Stimulated activated naive CD8-positive, alpha-beta T cell treated with anti-CD3 and anti-CD28 coated beads, Interleukin-15, Interleukin-2, amounts not matched to agents 100 ng/mL and 50 ng/mL, for 24 hours (primary cell): ENCODE data around the gene HSD3B7.
"Not testable (repeated sequence)": the region's sequence is repeated elsewhere in the genome, so short reads cannot be mapped to it uniquely, and the experiment has no call there.

Source experiments
- H3K27ac Mint-ChIP-seq: one replicate; pipeline ENCODE4 v1.8.0; 2021; ENCODE audit warnings: mild to moderate bottlenecking, mixed read lengths
- H3K27me3 Mint-ChIP-seq: one replicate; pipeline ENCODE4 v1.8.0; 2021; ENCODE audit warnings: mixed read lengths
- H3K36me3 Mint-ChIP-seq: one replicate; pipeline ENCODE4 v1.8.0; 2021; ENCODE audit warnings: low read depth, mixed read lengths
- H3K4me1 Mint-ChIP-seq: one replicate; pipeline ENCODE4 v1.8.0; 2021; ENCODE audit warnings: low read depth, mixed read lengths
- H3K4me3 Mint-ChIP-seq: one replicate; pipeline ENCODE4 v1.8.0; 2021; ENCODE audit warnings: mild to moderate bottlenecking, mixed read lengths
- H3K9me3 Mint-ChIP-seq: one replicate; pipeline ENCODE4 v1.8.0; 2021; ENCODE audit warnings: mixed read lengths

Gene HSD3B7

DNA sequence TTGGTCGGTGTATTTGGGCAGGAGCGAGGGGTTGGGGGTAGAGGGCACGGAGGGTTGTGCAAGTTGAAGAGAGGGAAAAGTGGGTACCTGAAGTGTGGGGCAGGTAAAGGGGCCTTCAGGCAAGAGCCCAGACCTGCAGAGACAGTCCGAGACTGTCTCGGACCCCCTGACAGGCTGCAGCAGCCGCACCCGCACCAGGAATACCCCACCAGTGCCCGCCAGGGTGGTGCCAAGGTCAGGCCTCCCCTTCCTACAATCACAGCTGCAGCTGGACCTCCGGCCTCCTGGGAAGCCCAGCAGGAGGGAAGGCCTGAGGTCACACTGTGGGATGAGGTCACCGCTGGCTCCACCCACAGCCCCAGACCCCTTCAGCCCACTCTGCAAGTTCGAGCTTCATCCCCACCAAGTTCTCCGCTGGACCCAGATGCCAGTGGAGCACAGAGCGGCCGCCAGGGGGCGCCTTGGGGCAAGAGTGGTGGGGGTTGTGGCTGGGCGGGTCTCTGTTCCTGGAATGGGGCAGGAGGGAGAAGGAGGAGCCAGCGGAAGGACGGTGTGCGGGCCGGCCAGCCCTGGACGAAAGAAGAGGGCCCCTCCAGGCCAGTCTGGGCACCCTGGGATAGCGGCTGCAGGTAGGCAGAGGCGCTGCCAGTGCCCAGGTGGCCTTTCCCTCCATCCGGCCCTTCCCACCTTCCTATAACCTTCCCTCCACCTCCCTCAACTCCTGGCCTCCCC is at the start of gene HSD3B7:
HSD3B7 (plus strand) TSS at position 539 of the 732 bp plus-strand sequence. CDS start 452 bp downstream, outside the sequence.
- H3K27me3 Mint-ChIP-seq = no peaks in the 10 kb centered on the region
- H3K27ac Mint-ChIP-seq = no peak within 1 kb of the TSS
- peaks cover 6% of the 10 kb centered on the region for H3K36me3 Mint-ChIP-seq
- H3K4me3 Mint-ChIP-seq = no peak within 1 kb of the TSS
- no peaks in the 10 kb centered on the region for H3K9me3 Mint-ChIP-seq
- no peaks in the 10 kb centered on the region for H3K4me1 Mint-ChIP-seq

DNA sequence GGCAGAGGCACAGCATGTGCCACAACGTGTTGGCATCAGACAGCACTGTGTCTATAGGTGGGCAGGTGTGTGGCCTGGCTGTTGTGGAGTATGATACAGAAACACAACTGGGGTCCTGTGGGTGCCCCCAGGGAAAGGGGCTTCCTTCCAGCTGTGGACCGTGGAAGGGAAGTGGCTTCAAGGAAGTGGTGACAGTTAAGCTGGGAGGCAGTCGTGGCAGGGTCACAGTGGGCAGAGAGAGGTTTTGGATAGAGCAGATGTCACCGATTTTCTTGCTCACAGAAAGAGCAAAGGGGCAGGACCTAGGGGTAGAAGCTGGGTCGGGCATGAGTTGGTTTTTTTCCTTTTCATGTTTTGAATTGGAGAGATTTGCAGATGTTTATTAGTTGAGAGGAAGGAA is 47.3 kb upstream of the HSD3B7 start:
- Mint-ChIP-seq H3K4me1 (peaks cover 16% of the 10 kb centered on the region), H3K4me3 (no peak overlapping the region), H3K36me3 (peaks cover 16% of the 10 kb centered on the region), H3K27me3 (no peaks in the 10 kb centered on the region), H3K9me3 (no peaks in the 10 kb centered on the region), H3K27ac (peak overlapping the region; percentile 7)

DNA sequence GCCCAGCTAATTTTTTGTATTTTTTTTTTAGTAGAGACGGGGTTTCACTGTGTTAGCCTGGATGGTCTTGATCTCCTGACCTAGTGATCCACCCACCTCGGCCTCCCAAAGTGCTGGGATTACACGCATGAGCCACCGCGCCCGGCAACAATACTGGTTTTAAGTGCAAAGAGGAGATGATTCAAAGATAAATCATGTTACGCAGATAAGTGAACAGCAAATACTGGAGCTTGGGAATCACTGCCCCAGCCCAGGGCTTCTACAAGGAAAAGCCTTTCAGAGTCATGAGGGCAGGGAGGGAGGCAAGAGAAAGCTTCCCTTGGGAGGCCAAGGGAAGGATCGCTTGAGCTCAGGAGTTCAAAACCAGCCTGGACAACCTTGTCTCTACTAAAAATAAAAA is 45.4 kb upstream of the HSD3B7 start:
- peaks cover 17% of the 10 kb centered on the region for H3K4me1 Mint-ChIP-seq
- not testable (repeated sequence) for H3K27ac Mint-ChIP-seq, H3K4me3 Mint-ChIP-seq, H3K9me3 Mint-ChIP-seq, H3K27me3 Mint-ChIP-seq
- peaks cover 28% of the 10 kb centered on the region for H3K36me3 Mint-ChIP-seq

DNA sequence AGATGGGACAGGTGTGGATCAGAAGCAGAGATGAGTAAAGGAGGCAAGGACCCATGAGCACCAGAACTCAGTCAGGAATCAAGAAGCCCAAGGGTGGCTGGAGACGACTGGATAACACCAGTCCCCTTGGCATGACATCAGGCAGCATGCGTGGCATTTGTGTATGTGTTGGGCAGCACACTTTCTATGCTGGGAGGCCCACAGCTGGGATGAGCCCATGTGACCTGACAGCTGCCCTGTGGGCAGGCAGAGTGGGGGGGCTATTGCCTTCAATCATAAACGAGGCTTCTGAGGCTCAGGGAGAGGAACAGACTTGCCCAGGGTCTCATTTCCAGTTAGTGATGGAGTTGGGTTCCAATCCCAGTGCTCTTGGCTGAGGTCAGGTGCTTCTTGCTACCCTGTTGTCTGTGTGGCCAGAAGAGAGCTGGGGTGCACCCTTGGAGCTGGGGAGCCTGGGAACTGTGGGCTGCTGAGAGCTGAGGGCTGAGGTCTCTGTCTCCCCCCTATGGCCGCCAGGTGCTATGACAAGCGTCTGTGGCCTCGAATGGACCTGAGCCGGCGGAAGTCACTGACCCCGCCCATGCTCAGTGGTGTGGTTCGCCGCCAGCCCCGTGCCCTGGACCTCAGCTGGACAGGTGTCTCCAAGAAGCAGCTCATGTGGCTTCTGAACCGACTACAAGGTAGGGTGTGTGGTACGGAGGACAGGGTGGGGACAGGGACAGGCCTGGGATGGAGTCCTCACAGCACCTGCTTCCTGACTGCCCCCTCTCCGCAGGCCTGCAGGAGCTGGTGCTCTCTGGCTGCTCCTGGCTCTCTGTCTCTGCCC is 43.2 kb upstream of the HSD3B7 start:
- H3K4me3 Mint-ChIP-seq = no peak overlapping the region
- H3K27me3 Mint-ChIP-seq = no peaks in the 10 kb centered on the region
- no peaks in the 10 kb centered on the region for H3K9me3 Mint-ChIP-seq
- peaks cover 15% of the 10 kb centered on the region for H3K4me1 Mint-ChIP-seq
- H3K36me3 Mint-ChIP-seq = peaks cover 25% of the 10 kb centered on the region
- no peak overlapping the region for H3K27ac Mint-ChIP-seq

GRCh38 chr16:30942426-30942806 is 42.6 kb upstream of the HSD3B7 start:
- Mint-ChIP-seq H3K27ac (no peak overlapping the region), H3K27me3 (no peaks in the 10 kb centered on the region), H3K4me3 (no peak overlapping the region), H3K4me1 (peaks cover 15% of the 10 kb centered on the region), H3K9me3 (no peaks in the 10 kb centered on the region), H3K36me3 (peaks cover 25% of the 10 kb centered on the region)

GRCh38 chr16:30944352-30944751 is 40.7 kb upstream of the HSD3B7 start:
- no peaks in the 10 kb centered on the region for H3K27me3 Mint-ChIP-seq
- peak overlapping the region; percentile 49 for H3K27ac Mint-ChIP-seq
- H3K4me3 Mint-ChIP-seq = no peak overlapping the region
- H3K36me3 Mint-ChIP-seq = peaks cover 19% of the 10 kb centered on the region
- H3K9me3 Mint-ChIP-seq = no peaks in the 10 kb centered on the region
- H3K4me1 Mint-ChIP-seq = peaks cover 15% of the 10 kb centered on the region

DNA sequence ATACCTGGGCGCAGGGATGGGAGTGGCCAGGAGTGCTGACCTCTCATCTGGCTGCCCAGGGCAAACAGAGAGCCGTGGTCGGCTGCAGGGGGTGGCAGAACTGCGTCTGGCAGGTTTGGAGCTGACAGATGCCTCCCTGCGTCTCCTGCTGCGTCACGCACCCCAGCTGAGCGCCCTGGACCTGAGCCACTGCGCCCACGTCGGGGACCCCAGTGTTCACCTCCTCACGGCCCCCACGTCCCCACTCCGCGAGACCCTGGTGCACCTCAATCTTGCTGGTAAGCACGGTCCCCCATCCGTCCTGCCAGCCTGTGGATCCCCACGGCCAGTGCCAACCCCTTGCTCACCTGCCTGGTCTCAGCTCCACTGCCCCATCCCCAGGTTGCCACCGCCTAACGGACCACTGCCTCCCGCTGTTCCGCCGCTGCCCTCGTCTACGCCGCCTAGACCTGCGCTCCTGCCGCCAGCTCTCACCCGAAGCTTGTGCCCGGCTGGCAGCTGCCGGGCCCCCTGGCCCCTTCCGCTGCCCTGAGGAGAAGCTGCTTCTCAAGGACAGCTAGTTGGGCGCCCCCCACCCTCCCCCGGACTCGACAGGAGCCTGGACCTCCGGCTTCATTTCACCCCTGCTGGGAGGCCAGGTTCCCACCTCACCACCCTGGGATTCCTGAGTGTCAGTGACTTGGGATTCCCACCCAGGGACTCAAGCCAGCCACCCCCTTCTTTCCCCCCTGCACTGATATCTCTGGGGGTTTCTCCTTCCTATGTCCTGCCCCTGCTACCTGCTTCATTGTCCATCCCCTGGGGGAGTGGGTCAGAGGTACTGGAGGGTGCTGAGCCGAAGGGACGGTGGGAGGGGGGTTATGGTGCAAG is 38.1 kb upstream of the HSD3B7 start:
- Mint-ChIP-seq H3K36me3 (peaks cover 15% of the 10 kb centered on the region), H3K27me3 (no peaks in the 10 kb centered on the region), H3K4me3 (peak overlapping the region; percentile 32), H3K9me3 (no peaks in the 10 kb centered on the region), H3K27ac (no peak overlapping the region), H3K4me1 (peaks cover 25% of the 10 kb centered on the region)

- Mint-ChIP-seq H3K27ac (no peak overlapping the region), H3K9me3 (no peaks in the 10 kb centered on the region), H3K36me3 (peaks cover 15% of the 10 kb centered on the region), H3K27me3 (no peaks in the 10 kb centered on the region), H3K4me1 (peaks cover 20% of the 10 kb centered on the region), H3K4me3 (no peak overlapping the region)
Measured at GRCh38 chr16:30947541-30947858, 37.5 kb upstream of the HSD3B7 start.

DNA sequence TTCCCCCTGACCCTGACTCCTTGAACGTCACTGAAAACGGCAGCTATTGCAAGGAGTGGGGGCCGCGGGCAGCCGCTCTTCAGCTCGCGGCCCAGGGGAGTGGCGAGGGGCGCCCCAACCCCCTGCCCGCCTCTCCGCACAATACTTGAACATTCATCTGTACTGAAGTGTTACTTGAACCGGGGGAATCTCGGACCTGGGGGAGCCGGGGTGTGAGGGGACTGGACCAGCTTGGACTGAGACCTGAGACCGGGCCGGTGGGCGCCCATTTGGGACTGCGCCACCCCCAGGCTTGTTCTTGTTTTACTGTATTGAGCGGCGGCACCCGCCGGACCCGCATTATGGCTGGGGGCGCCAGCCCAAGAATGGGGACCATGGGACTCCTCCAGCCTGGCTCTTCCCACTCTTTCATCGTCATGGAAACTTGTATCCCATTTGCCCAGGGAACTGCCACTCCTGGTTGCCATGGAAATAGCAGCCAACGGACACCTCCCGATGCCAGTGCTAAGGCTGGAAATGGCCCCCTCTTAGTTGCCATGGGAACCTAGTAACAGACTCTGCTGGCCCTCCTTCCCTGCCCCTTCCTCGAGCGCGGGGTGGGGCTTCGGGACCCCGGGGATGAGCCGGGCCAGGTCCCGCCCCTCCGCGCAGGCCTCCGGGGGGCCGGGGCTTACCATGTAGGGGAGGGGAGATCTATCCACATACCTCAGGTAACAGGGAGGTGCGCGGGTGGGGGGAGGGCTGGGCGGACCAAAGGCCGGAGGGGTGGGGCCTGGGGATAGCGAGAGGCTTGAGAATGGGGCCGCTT is 36.9 kb upstream of the HSD3B7 start:
- Mint-ChIP-seq H3K27me3 (no peaks in the 10 kb centered on the region), H3K9me3 (no peaks in the 10 kb centered on the region), H3K4me3 (no peak overlapping the region), H3K36me3 (peaks cover 11% of the 10 kb centered on the region), H3K27ac (no peak overlapping the region), H3K4me1 (peaks cover 16% of the 10 kb centered on the region)

GRCh38 chr16:30948667-30949649 is 36.0 kb upstream of the HSD3B7 start, which contains the start of gene ORAI3:
Gene ORAI3 (plus strand): TSS chr16:30949068. CDS start chr16:30949290, 222 bp downstream.
- H3K27ac Mint-ChIP-seq = peak within 1 kb of the TSS; percentile 81
- H3K4me3 Mint-ChIP-seq = peak within 1 kb of the TSS; percentile 86
- H3K9me3 Mint-ChIP-seq = no peaks in the 10 kb centered on the region
- H3K27me3 Mint-ChIP-seq = no peaks in the 10 kb centered on the region
- H3K36me3 Mint-ChIP-seq = peaks cover 7% of the 10 kb centered on the region
- H3K4me1 Mint-ChIP-seq = peaks cover 16% of the 10 kb centered on the region

DNA sequence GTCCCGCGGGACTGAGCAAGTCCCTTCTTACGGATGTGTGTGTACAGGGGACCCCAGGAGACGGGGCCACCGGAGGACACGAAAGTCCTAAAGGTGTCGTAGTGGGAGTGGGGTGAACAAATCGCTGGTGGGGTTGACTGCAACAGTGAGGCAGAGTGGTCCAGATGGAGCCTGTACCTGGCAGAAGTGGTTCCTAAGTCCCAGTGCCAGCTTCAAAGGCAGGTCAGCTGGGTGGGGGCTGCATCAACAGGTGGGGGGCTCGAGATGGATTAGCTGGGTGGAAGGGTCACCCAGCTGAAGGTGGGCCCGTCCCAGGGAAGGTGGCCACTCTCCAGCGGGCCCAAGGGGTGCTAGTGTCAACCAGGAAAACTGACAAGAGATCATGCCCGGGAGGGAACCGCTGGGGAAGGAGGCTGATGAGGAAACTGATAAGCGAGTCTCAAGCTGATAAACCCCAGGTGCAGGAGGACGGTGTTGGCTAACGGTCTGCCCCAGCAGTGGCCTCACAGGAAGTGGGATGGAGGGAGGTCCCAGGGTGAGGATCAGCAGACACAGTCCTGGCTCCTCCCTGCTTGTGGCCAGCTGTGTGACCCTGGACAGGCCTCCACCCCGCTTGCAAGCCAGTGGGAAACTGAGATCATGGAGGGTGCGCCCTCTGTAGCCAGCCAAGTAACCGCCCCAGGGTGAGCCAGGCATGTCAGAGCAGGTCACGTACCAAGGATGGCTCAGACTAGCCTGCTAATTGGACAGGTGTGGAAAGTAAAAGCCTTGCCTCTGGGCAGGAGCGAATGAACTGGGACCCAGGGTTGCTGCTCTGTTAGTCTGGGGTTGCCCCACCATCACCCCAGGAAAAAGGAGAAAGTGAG is 35.1 kb upstream of the HSD3B7 start:
- H3K27me3 Mint-ChIP-seq = no peaks in the 10 kb centered on the region
- no peaks in the 10 kb centered on the region for H3K36me3 Mint-ChIP-seq
- peaks cover 16% of the 10 kb centered on the region for H3K4me1 Mint-ChIP-seq
- no peaks in the 10 kb centered on the region for H3K9me3 Mint-ChIP-seq
- peak overlapping the region; percentile 81 for H3K27ac Mint-ChIP-seq
- peak overlapping the region; percentile 86 for H3K4me3 Mint-ChIP-seq

GRCh38 chr16:30950516-30951065 is 34.4 kb upstream of the HSD3B7 start:
- Mint-ChIP-seq H3K36me3 (no peaks in the 10 kb centered on the region), H3K4me1 (peaks cover 16% of the 10 kb centered on the region), H3K9me3 (no peaks in the 10 kb centered on the region), H3K27ac (peak overlapping the region; percentile 81), H3K4me3 (peak overlapping the region; percentile 86), H3K27me3 (no peaks in the 10 kb centered on the region)
